BE2C (cell line): ENCODE data around the gene KAT2A.

ENCODE experiments used
- DNase-seq: peaks from one replicate; pipeline ENCODE4 v3.0.0-alpha.2; 2020
- H3K27me3 ChIP-seq: fragments of 250-450 bp; sonication (Bioruptor Pico); 2 replicates; pipeline ENCODE4 v1.5.1; 2020; ENCODE audit warnings: mild to moderate bottlenecking
- H3K36me3 ChIP-seq: fragments of 250-450 bp; sonication (Bioruptor Pico); 2 replicates; pipeline ENCODE4 v1.5.1; 2020; ENCODE audit warnings: mild to moderate bottlenecking
- H3K4me1 ChIP-seq: fragments of 250-450 bp; sonication (Bioruptor Pico); 2 replicates; pipeline ENCODE4 v1.5.1; 2020
- H3K4me3 ChIP-seq: 2 replicates; pipeline ENCODE4 v1.5.1; 2011; ENCODE audit warnings: low read depth, low read length
- H3K9me3 ChIP-seq: fragments of 250-450 bp; sonication (Bioruptor Pico); 2 replicates; pipeline ENCODE4 v1.5.1; 2020
- CTCF ChIP-seq: IDR thresholded peaks from 2 replicates; pipeline ENCODE4 v1.5.1; 2012; ENCODE audit warnings: mild to moderate bottlenecking, low read depth, low read length

Gene KAT2A

DNA sequence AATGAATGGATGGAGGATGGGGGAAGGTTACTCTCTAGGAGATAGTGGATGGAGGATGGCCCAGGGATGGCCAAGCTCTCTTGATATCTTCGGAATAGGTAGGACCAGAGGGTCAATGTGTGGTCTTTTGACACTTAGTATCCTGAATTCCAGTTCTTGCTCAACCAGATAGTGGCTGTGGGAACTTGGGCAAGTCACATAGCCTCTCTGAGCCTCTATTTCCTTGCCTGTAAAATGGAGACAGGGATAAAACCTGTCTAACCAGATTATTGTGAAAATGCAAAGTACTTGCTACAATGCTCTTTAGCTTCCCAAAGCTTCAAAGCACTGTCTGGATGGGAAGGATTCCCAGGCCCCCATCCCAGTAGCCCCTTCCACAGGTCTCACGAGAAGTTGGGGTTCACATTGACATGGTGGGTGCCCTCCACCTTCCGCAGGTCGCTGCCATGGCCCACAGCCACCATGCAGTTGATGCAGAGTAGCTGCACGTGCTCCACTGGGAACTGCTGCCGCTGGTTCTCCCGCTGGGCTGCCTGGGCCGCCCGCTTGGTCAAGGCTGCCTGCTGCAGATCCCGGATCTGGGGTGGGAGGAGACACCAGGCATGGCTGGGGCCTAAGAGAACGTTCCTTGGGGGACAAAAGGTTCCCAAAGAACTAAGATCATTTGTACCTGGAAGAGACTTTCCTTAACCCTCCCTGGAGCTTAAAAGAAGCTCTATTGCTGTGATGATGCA, 17.8 kb downstream of the KAT2A start:
- Histone ChIP-seq H3K4me3 (no peak overlapping the region), H3K36me3 (no peaks in the 10 kb centered on the region), H3K4me1 (peaks cover 3% of the 10 kb centered on the region; the same call in 1 of the 2 replicates), H3K9me3 (no peaks in the 10 kb centered on the region), H3K27me3 (no peaks in the 10 kb centered on the region)
- no peak for TF ChIP-seq CTCF
- no peak for DNase-seq

- TF ChIP-seq CTCF, result peak; percentile 98
- no peaks in the 10 kb centered on the region for H3K9me3 ChIP-seq
- no peaks in the 10 kb centered on the region for H3K36me3 ChIP-seq
- peak; percentile 91 for DNase-seq
- no peak overlapping the region for H3K4me3 ChIP-seq
- H3K4me1 ChIP-seq, result peaks cover 3% of the 10 kb centered on the region; the same call in 1 of the 2 replicates
- H3K27me3 ChIP-seq, result no peaks in the 10 kb centered on the region
Observed at GRCh38 chr17:42101513-42102292, 19.5 kb downstream of the KAT2A start.

- Histone ChIP-seq H3K27me3 (no peaks in the 10 kb centered on the region), H3K36me3 (no peaks in the 10 kb centered on the region), H3K9me3 (no peaks in the 10 kb centered on the region), H3K4me1 (no peaks in the 10 kb centered on the region; the same call in 1 of the 2 replicates), H3K4me3 (no peak overlapping the region)
- TF ChIP-seq CTCF, result no peak
- DNase-seq, result peak; percentile 43
Observed at GRCh38 chr17:42098730-42099399, 22.3 kb downstream of the KAT2A start.

- peak; percentile 47 for DNase-seq
- Histone ChIP-seq H3K4me3 (no peak within 1 kb of the TSS), H3K4me1 (no peaks in the 10 kb centered on the region; the same call in 1 of the 2 replicates)
Observed at GRCh38 chr17:42097691-42098631, 23.2 kb downstream of the KAT2A start, which contains the start of gene ZNF385C. ZNF385C (minus strand) TSS chr17:42098473; CDS start chr17:42063056, 35,417 bp downstream.

More at GRCh38 chr17:42097691-42098631, 23.2 kb downstream of the KAT2A start, which contains the start of gene ZNF385C:
- no peaks in the 10 kb centered on the region for H3K27me3 ChIP-seq
- no peak for TF ChIP-seq CTCF
- no peaks in the 10 kb centered on the region for H3K9me3 ChIP-seq
- no peaks in the 10 kb centered on the region for H3K36me3 ChIP-seq
